KMS-11 (cell line): ENCODE measurements around the gene L3MBTL1.
"Not testable (repeated sequence)": the region's sequence is repeated elsewhere in the genome, so short reads cannot be mapped to it uniquely, and the experiment has no call there.

Experiments
- H2AFZ ChIP-seq: fragments of 200-600 bp; sonication (generic); 2 replicates; pipeline ENCODE4 v1.6.1; 2016; ENCODE audit warnings: antibody characterized with exemption, mixed run types, low read depth
- H3K27ac ChIP-seq: fragments of 200-600 bp; sonication (generic); 2 replicates; pipeline ENCODE4 v1.6.1; 2016; ENCODE audit warnings: mild to moderate bottlenecking, mixed run types
- H3K27me3 ChIP-seq: fragments of 200-600 bp; sonication (generic); 2 replicates; pipeline ENCODE4 v1.6.1; 2017; ENCODE audit warnings: mild to moderate bottlenecking, low read depth, mixed run types, moderate library complexity; ENCODE audit not compliant: insufficient read depth
- H3K36me3 ChIP-seq: fragments of 200-600 bp; sonication (generic); 2 replicates; pipeline ENCODE4 v1.6.1; 2017; ENCODE audit warnings: mild to moderate bottlenecking, mixed run types; ENCODE audit not compliant: insufficient read depth
- H3K4me1 ChIP-seq: fragments of 200-600 bp; sonication (generic); 2 replicates; pipeline ENCODE4 v1.6.1; 2016; ENCODE audit warnings: mild to moderate bottlenecking, low read depth, mixed run types; ENCODE audit not compliant: poor library complexity, severe bottlenecking
- H3K4me2 ChIP-seq: fragments of 200-600 bp; sonication (generic); 2 replicates; pipeline ENCODE4 v1.7.0; 2016; ENCODE audit warnings: mild to moderate bottlenecking, mixed run types
- H3K4me3 ChIP-seq: fragments of 200-600 bp; sonication (generic); IDR thresholded peaks from 2 replicates; pipeline ENCODE4 v1.6.1; 2017; ENCODE audit warnings: low read depth, low read length, mixed read lengths; ENCODE audit not compliant: insufficient read depth
- H3K79me2 ChIP-seq: fragments of 200-600 bp; sonication (generic); 2 replicates; pipeline ENCODE4 v1.6.1; 2016; ENCODE audit warnings: low read depth, mixed run types; ENCODE audit not compliant: insufficient read depth
- H3K9ac ChIP-seq: fragments of 200-600 bp; sonication (generic); 2 replicates; pipeline ENCODE4 v1.6.1; 2016; ENCODE audit warnings: mild to moderate bottlenecking, mixed run types
- H4K20me1 ChIP-seq: fragments of 200-600 bp; sonication (generic); 2 replicates; pipeline ENCODE4 v1.6.1; 2016; ENCODE audit warnings: mild to moderate bottlenecking, mixed run types; ENCODE audit not compliant: insufficient read depth
- TF ChIP-seq, protein P1 (sequence below): fragments of 200-600 bp; sonication (generic); conservative IDR thresholded peaks from 2 replicates; pipeline ENCODE4 v1.6.1; 2017; ENCODE audit warnings: low read depth, mild to moderate bottlenecking, antibody characterized with exemption, low read length, moderate library complexity, mixed read lengths

L3MBTL1 gene

DNA sequence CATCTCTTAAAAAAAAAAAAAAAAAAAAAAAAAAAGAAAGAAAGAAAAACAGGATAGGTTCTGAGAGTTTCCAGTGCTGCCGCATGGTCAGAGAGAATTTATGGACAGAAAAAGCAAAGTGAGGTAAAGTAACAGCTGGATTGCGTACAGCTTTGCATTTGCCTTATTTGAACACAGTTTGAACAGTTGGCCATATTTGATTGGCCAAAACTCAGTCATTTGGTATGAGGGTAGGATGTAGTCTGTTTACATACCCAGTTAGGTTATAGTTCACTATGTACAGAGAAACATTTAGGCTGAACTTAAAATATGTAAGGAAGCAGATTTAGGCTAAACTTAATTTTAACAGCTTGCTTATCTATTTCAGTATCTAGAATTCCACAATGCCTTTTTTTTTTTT, 17.5 kb upstream of the L3MBTL1 start:
- H3K4me2 ChIP-seq: no peak overlapping the region
- no peak overlapping the region for H3K4me3 ChIP-seq
- TF ChIP-seq, protein P1, sequence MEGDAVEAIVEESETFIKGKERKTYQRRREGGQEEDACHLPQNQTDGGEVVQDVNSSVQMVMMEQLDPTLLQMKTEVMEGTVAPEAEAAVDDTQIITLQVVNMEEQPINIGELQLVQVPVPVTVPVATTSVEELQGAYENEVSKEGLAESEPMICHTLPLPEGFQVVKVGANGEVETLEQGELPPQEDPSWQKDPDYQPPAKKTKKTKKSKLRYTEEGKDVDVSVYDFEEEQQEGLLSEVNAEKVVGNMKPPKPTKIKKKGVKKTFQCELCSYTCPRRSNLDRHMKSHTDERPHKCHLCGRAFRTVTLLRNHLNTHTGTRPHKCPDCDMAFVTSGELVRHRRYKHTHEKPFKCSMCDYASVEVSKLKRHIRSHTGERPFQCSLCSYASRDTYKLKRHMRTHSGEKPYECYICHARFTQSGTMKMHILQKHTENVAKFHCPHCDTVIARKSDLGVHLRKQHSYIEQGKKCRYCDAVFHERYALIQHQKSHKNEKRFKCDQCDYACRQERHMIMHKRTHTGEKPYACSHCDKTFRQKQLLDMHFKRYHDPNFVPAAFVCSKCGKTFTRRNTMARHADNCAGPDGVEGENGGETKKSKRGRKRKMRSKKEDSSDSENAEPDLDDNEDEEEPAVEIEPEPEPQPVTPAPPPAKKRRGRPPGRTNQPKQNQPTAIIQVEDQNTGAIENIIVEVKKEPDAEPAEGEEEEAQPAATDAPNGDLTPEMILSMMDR: no peak
- no peaks in the 10 kb centered on the region for H3K27me3 ChIP-seq
- no peaks in the 10 kb centered on the region for H4K20me1 ChIP-seq
- no peaks in the 10 kb centered on the region for H3K79me2 ChIP-seq
- H3K36me3 ChIP-seq: no peaks in the 10 kb centered on the region
- no peak overlapping the region for H3K27ac ChIP-seq
- no peaks in the 10 kb centered on the region for H3K4me1 ChIP-seq
- no peak overlapping the region for H3K9ac ChIP-seq
- no peak overlapping the region for H2AFZ ChIP-seq

DNA sequence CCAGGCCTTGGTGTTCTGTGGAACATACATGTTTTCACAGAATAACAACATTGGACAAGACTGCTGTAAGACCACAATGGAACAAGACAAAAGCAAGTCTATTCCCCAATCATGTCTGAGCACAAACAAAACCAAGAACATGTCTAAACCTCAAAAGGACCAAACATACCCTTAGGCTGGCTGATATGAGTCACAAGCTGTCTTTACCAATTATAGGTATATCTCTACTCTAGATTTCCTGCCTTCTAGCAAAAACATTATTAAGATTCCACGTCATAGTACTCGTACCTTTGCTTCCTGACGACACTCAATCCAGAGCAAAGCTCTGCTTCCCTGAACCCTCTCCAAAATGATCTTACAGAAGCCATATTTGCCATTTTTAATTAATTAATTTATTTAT, 15.4 kb upstream of the L3MBTL1 start:
- H2AFZ ChIP-seq: no peak overlapping the region
- no peaks in the 10 kb centered on the region for H3K4me1 ChIP-seq
- no peaks in the 10 kb centered on the region for H4K20me1 ChIP-seq
- H3K4me3 ChIP-seq: no peak overlapping the region
- H3K27ac ChIP-seq: no peak overlapping the region
- no peak overlapping the region for H3K4me2 ChIP-seq
- H3K9ac ChIP-seq: no peak overlapping the region
- H3K36me3 ChIP-seq: no peaks in the 10 kb centered on the region
- TF ChIP-seq, protein P1: no peak
- H3K79me2 ChIP-seq: no peaks in the 10 kb centered on the region
- H3K27me3 ChIP-seq: no peaks in the 10 kb centered on the region

DNA sequence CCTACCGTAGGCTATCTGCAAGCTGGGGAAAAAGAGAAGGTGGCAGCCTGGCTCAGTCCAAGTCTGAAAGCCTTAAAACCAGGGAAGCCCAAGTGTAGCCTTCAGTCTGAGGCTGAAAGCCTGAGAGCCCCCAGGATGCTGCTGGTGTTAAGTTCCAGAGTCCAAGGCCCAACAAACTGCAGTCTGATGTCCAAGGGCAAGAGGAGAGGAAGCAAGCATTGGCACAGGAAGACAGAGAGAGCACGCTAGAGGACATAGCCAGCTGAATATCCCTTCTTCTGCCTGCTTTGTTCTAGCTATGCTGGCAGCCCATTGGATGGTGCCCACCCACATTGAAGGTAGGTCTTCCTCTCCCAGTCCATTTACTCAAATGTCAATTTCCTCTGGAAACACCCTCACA, 12.1 kb upstream of the L3MBTL1 start:
- H3K27me3 ChIP-seq: no peaks in the 10 kb centered on the region
- H3K4me2 ChIP-seq: no peak overlapping the region
- TF ChIP-seq, protein P1: no peak
- no peak overlapping the region for H3K27ac ChIP-seq
- no peaks in the 10 kb centered on the region for H4K20me1 ChIP-seq
- no peak overlapping the region for H3K9ac ChIP-seq
- no peak overlapping the region for H2AFZ ChIP-seq
- no peak overlapping the region for H3K4me3 ChIP-seq
- no peaks in the 10 kb centered on the region for H3K4me1 ChIP-seq
- no peaks in the 10 kb centered on the region for H3K79me2 ChIP-seq
- no peaks in the 10 kb centered on the region for H3K36me3 ChIP-seq

DNA sequence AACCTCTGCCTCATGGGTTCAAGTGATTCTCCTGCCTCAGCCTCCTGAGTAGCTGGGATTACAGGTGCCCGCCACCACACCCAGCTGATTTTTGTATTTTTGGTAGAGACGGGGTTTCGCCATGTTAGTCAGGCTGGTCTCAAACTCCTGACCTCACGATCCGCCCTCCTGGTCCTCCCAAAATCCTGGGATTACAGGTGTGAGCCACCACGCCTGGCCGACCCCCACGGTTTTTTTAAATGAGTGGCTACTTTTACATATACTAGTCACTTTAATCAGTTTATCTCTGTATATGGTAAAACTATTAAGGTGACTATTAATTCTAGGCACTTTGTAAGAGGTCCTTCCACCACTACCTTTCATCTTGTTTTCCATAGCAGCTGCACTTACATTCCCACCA, 5.5 kb upstream of the L3MBTL1 start:
- not testable (repeated sequence) for H3K27ac ChIP-seq, H2AFZ ChIP-seq, H3K9ac ChIP-seq, H3K27me3 ChIP-seq, H3K4me3 ChIP-seq, H4K20me1 ChIP-seq, H3K4me2 ChIP-seq, H3K4me1 ChIP-seq, H3K36me3 ChIP-seq, H3K79me2 ChIP-seq

DNA sequence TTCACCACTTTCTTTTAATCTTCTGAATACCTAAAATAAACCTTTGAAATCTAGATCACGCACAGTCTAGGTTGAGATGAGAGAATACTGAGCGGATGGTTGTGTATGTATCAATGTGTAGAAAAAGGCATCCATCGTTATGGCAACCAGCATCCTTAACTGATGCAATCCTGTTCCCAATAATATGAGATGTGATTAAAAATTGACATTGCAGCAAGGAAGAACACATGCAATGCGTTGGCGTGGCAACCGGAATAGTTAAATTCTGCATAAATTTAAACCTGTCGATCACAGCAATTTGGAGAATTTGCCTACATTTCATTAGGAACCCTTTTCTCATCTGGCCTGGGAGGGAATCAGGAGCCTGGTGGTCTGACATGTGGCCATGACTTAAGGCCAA, 1.3 kb upstream of the L3MBTL1 start:
- no peaks in the 10 kb centered on the region for H3K79me2 ChIP-seq
- H3K9ac ChIP-seq: no peak overlapping the region
- H3K4me1 ChIP-seq: no peaks in the 10 kb centered on the region
- no peak overlapping the region for H3K4me3 ChIP-seq
- no peaks in the 10 kb centered on the region for H3K36me3 ChIP-seq
- H3K27me3 ChIP-seq: no peaks in the 10 kb centered on the region
- no peak overlapping the region for H3K27ac ChIP-seq
- no peak overlapping the region for H2AFZ ChIP-seq
- TF ChIP-seq, protein P1: no peak
- no peaks in the 10 kb centered on the region for H4K20me1 ChIP-seq
- H3K4me2 ChIP-seq: no peak overlapping the region
